Skeletal muscle satellite cell (primary cell): ENCODE measurements around the gene GALNT9.

Source experiments
- H3K27me3 ChIP-seq: 2 replicates; pipeline ENCODE4 v1.7.0; 2013; ENCODE audit warnings: low read length; ENCODE audit not compliant: control insufficient read depth, insufficient read depth
- H3K36me3 ChIP-seq: 2 replicates; pipeline ENCODE4 v1.7.0; 2013; ENCODE audit warnings: mild to moderate bottlenecking, control low read depth, low read length; ENCODE audit not compliant: insufficient read depth
- H3K4me1 ChIP-seq: 2 replicates; pipeline ENCODE4 v1.7.0; 2013; ENCODE audit warnings: low read length; ENCODE audit not compliant: control insufficient read depth, insufficient read depth
- H3K4me2 ChIP-seq: 2 replicates; pipeline ENCODE4 v1.7.0; 2013; ENCODE audit warnings: mild to moderate bottlenecking, low read length
- H3K4me3 ChIP-seq: 2 replicates; pipeline ENCODE4 v1.7.0; 2013; ENCODE audit warnings: low read length
- H3K9ac ChIP-seq: 2 replicates; pipeline ENCODE4 v1.7.0; 2013; ENCODE audit warnings: mild to moderate bottlenecking, low read depth, low read length, moderate library complexity
- H3K9me3 ChIP-seq: replicated peaks from 2 replicates; pipeline ENCODE4 v1.7.0; 2013; ENCODE audit warnings: mild to moderate bottlenecking, control low read depth, low read length

Gene GALNT9

GRCh38 chr12:132347176-132347855 is 17.9 kb upstream of the GALNT9 start:
- H3K36me3 ChIP-seq = no peaks in the 10 kb centered on the region
- no peak overlapping the region for H3K4me2 ChIP-seq
- no peak overlapping the region for H3K4me3 ChIP-seq
- no peaks in the 10 kb centered on the region for H3K4me1 ChIP-seq
- H3K9ac ChIP-seq = no peak overlapping the region
- H3K9me3 ChIP-seq = no peaks in the 10 kb centered on the region
- H3K27me3 ChIP-seq = peaks cover 10% of the 10 kb centered on the region

- Histone ChIP-seq H3K4me2 (no peak overlapping the region), H3K4me1 (no peaks in the 10 kb centered on the region), H3K36me3 (no peaks in the 10 kb centered on the region), H3K9ac (no peak overlapping the region), H3K4me3 (no peak overlapping the region), H3K27me3 (peaks cover 10% of the 10 kb centered on the region), H3K9me3 (no peaks in the 10 kb centered on the region)
Observed at GRCh38 chr12:132346471-132347175, 17.2 kb upstream of the GALNT9 start.

- Histone ChIP-seq H3K4me1 (no peaks in the 10 kb centered on the region), H3K9me3 (no peaks in the 10 kb centered on the region), H3K4me3 (no peak overlapping the region), H3K27me3 (peaks cover 10% of the 10 kb centered on the region), H3K9ac (no peak overlapping the region), H3K36me3 (no peaks in the 10 kb centered on the region), H3K4me2 (no peak overlapping the region)
Observed at GRCh38 chr12:132345561-132346200, 16.3 kb upstream of the GALNT9 start.

- Histone ChIP-seq H3K4me2 (no peak overlapping the region), H3K36me3 (no peaks in the 10 kb centered on the region), H3K4me1 (no peaks in the 10 kb centered on the region), H3K9me3 (no peaks in the 10 kb centered on the region), H3K9ac (no peak overlapping the region), H3K4me3 (no peak overlapping the region), H3K27me3 (peaks cover 10% of the 10 kb centered on the region)
Observed at GRCh38 chr12:132345126-132345525, 15.7 kb upstream of the GALNT9 start.

- H3K9me3 ChIP-seq = no peaks in the 10 kb centered on the region
- H3K9ac ChIP-seq = no peak overlapping the region
- peaks cover 10% of the 10 kb centered on the region for H3K27me3 ChIP-seq
- H3K4me2 ChIP-seq = no peak overlapping the region
- H3K4me3 ChIP-seq = no peak overlapping the region
- no peaks in the 10 kb centered on the region for H3K36me3 ChIP-seq
- H3K4me1 ChIP-seq = no peaks in the 10 kb centered on the region
Observed at GRCh38 chr12:132344601-132345000, 15.2 kb upstream of the GALNT9 start.

- no peak overlapping the region for H3K4me3 ChIP-seq
- H3K36me3 ChIP-seq = no peaks in the 10 kb centered on the region
- peaks cover 10% of the 10 kb centered on the region for H3K27me3 ChIP-seq
- no peak overlapping the region for H3K4me2 ChIP-seq
- H3K4me1 ChIP-seq = no peaks in the 10 kb centered on the region
- no peak overlapping the region for H3K9ac ChIP-seq
- no peaks in the 10 kb centered on the region for H3K9me3 ChIP-seq
Observed at GRCh38 chr12:132344181-132344580, 14.8 kb upstream of the GALNT9 start.

GRCh38 chr12:132343294-132344004 is 14.1 kb upstream of the GALNT9 start:
- Histone ChIP-seq H3K4me1 (no peaks in the 10 kb centered on the region), H3K4me3 (no peak overlapping the region)

GRCh38 chr12:132342251-132343227 is 13.2 kb upstream of the GALNT9 start:
- H3K27me3 ChIP-seq = peaks cover 10% of the 10 kb centered on the region
- H3K4me3 ChIP-seq = no peak overlapping the region

More at GRCh38 chr12:132343294-132344004, 14.1 kb upstream of the GALNT9 start:
- Histone ChIP-seq H3K9ac (no peak overlapping the region), H3K27me3 (peaks cover 10% of the 10 kb centered on the region), H3K4me2 (no peak overlapping the region), H3K9me3 (no peaks in the 10 kb centered on the region), H3K36me3 (no peaks in the 10 kb centered on the region)

GRCh38 chr12:132341318-132342050 is 12.1 kb upstream of the GALNT9 start:
- H3K4me3 ChIP-seq = no peak overlapping the region
- H3K4me1 ChIP-seq = no peaks in the 10 kb centered on the region
- H3K9me3 ChIP-seq = no peaks in the 10 kb centered on the region
- no peak overlapping the region for H3K4me2 ChIP-seq
- peaks cover 13% of the 10 kb centered on the region for H3K27me3 ChIP-seq
- H3K9ac ChIP-seq = no peak overlapping the region
- no peaks in the 10 kb centered on the region for H3K36me3 ChIP-seq

More at GRCh38 chr12:132342251-132343227, 13.2 kb upstream of the GALNT9 start:
- Histone ChIP-seq H3K4me2 (no peak overlapping the region), H3K9ac (no peak overlapping the region), H3K9me3 (no peaks in the 10 kb centered on the region), H3K4me1 (no peaks in the 10 kb centered on the region), H3K36me3 (no peaks in the 10 kb centered on the region)
